HG02970 (cell line): Measurements from ENCODE around the gene MEF2C.
"Not testable (repeated sequence)": the region's sequence is repeated elsewhere in the genome, so short reads cannot be mapped to it uniquely, and the experiment has no call there.

Source experiments
- ATAC-seq: cut with Tn5 transposase; IDR thresholded peaks from one replicate; pipeline ENCODE4 v1.9.1; 2021; ENCODE audit warnings: mild to moderate bottlenecking, moderate library complexity, moderate number of reproducible peaks; ENCODE audit not compliant: unreplicated experiment, low FRiP score

Gene MEF2C

DNA sequence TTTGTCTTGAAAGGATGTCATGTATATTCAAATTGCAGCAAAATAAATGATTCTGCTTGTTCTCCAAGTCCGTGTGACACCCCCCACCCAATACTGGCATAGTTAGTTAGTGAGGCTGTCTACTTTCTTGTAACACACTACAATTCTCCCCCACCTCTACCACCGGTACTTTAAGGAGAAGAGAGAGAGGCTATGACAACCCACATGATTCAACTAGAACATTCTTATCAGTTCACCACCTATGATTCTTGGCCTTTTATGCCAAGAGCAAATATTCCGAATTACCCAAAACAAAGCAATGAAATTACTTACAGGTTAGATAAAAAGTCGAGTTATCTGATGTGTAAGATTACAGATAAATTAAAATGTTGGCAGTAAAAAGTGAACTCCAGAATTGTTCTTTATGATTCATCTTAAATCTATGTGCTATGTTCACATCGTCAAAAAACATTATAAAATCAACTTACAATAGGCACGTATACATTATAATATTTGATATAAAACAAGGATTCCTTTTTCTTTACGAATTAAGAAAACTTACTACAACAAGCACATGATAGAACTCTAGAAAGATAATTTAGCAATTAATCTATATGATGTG lies 14.4 kb downstream of the MEF2C start:
- ATAC-seq, result no peak

DNA sequence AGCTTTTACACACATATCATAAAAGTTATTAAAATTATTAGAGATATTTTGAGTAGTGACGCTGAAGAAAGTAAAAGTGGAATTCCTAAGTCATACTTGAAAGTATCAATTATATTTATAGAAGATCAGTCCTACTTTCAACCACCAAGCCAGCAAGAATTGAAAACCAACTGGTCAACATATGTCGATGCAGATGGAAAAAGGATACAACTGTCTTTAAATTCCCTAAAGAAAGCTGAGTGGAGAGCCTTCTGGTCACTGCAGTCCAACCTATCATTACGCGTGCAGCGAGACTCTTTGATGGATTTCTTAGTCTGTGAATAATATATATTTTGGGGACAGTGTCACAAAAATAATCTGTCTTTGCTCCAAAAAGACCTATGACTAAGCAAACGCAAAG lies 15.3 kb downstream of the MEF2C start:
- no peak for ATAC-seq

DNA sequence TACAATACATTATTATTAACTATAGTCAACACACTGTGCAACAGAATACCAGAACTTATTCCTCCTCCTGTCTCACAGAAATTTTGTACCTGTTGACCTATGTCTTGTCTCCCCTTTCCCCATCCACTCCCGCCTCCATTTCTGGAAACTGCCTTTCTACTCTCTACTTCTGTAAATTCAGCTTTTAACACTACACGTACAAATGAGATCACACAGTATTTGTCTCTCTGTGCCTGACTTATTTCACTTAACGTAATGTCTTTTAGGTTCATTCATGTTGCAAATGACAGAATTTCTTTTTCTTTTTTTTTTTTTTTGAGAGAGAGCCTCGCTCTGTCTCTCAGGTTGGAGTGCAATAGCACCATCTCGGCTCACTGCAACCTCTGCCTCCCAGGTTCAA lies 19.5 kb downstream of the MEF2C start:
- ATAC-seq, result no peak

DNA sequence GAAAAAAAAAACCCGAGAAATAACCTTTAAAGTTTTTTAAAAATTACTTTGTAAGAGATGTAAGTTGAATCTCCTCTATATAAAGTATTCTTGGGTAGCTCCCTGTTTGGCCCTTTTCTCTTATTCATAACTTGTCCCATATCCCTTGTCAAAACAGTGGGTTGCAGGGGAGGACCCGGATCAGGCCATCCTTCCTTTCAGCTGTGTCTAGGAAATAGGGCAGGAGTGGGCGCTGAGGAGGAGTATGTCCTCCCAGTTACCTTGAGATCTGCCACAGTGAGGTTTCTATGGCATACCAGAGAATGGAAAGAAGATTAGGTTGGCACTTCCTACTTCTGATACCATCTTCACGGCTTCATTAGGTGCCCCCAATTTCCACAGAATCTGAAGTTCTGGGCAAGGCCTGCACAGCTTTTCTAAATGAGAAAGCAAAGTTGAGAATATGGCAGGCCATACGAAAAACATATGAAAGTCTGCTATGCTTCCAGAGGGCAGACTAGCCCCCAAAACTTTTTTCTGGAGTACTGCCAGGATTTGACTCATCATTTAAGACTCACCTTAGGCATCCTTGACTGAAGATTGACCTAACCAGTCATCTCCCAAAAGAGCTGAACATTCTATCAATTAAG lies 20.3 kb downstream of the MEF2C start:
- no peak for ATAC-seq

DNA sequence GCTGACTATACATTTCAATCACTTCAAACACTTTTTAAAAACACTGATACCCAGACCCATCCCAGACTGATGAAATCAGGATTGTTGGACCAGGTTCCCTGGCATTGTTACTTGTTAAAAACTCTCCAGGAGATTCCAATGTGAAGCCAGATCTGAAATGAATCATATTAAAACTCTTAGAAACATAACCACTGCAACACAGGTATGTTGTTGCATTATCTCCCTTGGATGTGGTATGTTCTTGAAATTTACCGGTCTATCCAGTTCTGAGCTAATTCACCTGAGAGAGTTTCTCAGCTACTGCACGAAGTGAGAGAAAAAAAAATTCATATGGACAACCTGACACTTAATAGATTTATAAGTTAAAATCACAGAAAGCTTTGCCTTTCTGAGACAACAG lies 21.8 kb downstream of the MEF2C start:
- no peak for ATAC-seq

DNA sequence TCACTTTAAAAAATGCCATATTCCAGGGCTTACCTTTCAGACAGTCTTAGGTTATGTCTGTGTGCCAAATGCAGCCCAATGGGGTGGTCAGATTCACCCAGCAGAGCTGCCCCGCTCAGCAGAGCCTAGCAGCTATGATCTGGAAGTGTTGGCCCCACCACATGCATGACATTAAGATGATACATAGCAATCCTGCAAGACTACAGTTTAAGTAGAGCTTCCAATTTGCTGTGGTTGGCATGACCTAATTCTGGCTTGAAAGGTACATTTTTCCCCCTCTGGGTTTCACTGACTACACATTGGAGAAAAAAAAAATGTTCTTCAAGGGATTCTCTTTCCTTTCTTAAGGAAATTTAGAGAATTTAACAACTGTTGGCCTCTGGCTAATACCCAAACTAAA lies 22.5 kb downstream of the MEF2C start:
- no peak for ATAC-seq

DNA sequence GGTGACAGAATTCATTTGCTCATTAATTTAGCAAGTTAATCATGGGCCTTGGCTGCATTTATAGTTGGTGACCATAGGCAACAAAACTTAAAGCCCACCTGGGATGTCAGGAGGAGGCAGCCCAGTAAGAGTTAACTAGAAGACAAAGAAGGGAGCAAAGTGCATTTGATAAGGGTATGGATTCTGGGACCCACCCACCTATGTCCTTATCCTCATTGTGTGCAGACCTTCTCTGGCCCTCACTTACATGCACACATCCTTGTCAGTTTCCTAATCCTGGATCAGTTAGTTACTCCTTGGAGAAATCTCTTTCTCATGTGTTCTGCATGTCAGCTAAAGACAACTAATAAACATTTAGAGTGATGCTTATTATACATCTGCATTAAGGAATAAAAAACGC lies 24.6 kb downstream of the MEF2C start:
- no peak for ATAC-seq

DNA sequence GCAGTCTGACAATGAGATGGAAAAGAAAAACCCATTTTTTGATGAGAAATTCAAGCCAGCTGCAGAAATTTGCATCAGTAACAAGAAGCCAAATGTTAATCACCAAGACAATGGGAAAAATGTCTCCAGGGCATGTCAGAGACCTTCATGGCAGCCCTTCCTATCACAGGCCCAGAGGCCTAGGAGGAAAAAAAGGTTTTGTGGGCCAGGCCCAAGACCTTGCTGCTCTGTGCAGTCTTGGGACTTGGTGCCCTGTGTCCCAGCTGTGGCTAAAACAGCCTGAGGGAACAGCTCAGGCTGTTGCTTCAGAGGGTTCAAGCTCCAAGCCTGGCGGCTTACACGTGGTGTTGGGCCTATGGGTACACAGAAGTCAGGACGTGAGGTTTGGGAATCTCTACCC lies 26.6 kb downstream of the MEF2C start:
- ATAC-seq, result not testable (repeated sequence)

DNA sequence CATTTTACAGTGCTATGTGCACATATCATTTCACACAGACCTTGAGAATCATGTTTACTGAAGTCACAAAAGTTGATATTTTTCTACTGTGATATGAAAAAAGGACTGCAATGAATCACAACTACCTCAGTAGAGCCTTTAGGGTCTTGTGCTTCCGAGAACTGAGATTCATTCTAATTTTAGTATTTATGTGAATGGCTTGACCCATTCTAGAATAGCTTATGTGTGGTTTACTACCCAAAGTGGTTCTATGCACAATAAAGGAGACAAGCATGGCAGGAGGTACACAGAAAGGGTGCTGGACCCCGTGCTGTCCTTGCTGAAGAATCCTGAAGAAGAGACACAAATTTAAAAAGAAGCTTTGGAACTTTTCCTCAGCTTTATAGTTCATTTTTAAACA lies 28.2 kb downstream of the MEF2C start:
- ATAC-seq, result no peak

DNA sequence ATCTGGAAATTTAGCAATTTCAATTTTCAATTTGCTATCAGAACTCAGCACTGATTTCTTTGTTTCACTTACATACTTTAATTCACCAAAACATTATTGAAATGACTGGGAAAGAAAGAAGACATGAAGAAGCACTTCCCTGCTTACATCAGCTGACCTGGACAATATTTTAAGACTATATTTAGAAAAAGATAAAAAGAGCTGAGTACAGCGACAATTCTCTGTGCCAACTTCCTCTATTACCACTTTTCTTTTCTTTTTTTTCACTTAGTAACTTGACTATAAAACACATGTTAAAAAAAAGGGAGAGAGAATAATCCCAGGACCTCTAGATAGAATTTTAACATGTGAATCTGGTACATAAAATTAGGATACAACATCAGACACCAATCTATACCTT lies 35.6 kb downstream of the MEF2C start:
- ATAC-seq, result no peak

DNA sequence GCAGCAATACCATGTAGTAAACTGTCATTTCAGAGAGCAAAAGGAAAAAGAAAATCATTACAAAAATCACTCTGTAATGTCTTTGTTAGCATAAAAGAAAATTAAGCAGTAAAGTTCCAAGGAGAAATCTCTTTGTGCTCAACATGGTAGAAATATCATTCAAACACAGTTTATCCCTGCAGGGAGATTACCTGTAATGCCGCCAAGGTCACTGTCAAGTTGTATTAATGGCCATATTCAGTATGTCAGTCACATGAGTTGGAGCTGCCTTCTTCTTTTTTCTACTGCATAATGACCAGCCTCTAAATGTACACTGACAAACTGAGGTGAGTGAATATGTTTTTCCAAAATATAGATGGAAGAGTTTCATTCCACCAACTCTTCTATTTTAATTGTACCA lies 36.5 kb downstream of the MEF2C start:
- ATAC-seq, result no peak

DNA sequence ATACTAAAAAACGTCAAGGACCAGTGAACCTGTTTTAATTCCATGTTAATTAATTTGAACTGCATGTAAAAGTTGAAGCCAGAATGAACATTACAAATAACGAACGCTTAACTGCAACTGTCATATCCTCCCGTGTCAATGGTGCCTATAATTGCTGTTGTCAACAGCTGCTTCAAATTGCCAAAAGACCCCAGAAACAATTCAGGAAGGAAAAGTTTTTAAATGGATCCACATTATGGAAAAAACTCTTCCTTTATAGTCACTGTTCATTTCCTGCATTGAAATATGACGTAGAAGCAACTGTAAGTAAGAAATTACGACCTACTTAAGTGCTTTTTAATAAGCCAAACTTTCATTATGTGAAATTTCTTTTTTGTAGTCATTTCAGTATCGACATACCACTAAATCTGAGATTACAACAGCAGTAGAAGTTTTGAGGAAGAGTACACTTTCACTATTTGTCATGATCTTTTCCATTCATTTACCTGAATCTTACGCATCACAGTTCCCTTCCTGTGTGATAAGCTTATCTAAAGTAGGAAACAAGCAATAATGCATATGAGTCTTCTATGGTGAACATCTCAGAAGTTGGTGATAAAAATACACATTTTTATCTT lies 37.8 kb downstream of the MEF2C start:
- no peak for ATAC-seq

DNA sequence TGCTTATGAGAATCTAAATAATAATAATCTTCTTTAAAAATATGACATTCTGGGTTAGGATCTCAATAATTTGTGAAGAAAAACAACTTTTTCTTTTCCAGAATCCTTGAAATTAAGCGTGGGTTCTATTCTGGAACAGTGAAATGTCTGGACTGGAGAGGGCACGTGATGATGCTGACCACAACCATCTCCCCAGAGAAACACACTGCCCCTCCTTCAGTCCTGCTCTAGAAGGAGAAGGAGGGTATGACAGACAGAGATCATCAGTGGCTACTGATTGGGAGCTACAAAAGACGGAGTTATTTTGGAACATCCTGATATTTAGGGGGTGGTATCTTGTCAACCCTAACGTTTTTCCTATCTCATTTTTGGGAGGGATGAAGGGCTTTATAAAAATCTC lies 40.2 kb downstream of the MEF2C start:
- no peak for ATAC-seq

DNA sequence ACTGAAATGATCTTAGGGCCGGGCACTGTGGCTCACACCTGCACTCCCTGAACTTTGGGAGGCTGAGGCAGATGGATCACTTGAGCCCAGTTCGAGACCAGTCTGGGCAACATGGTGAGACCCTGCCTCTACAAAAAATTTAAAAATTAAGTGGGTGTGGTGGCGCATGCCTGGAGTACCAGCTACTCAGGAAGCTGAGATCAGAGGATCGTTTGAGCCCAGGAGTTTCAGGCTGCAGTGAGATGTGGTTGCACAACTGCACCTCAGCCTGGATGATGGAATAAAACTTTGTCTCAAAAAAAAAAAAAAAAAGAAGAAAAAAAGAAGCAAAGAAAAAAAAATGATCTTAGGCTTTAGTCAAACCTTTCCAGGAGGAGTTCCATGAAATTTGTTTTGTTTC lies 41.8 kb downstream of the MEF2C start:
- no peak for ATAC-seq

DNA sequence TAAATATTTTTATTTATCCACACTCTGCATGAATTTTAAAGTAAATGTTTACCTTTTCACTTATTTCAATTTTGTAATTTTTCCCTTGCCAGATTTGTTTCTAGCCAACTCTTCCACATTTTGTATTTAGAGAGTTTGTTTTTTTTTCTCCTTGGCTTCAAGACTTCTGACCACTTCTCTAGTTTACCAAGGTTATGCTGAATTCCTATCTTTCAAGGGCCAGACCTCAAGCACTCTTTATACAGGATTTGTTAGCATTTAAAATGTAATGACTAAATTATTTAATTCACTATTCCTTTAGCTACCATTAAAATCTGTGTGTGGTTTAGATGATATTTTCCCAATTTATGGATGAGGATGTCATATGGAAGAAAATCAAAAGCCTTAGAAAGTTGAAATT lies 42.5 kb downstream of the MEF2C start:
- no peak for ATAC-seq

DNA sequence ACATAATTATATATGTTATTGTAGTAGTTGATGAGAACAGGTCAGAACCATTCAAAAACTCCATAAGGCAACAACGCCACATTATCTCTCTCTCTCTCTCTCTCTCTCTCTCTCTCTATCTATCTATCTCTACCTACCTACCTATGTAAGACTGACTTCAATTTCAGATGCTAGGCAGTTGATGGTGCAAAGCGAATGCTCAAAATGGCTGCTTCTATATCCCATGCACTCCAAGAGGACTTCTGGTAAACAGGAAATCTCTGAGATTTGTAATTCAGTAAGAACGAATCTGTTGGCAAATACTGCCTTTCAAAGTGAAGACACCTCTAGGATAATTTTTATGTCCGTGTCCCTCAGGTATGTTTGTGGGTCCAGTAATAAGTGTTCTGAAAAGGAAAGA lies 43.7 kb downstream of the MEF2C start:
- no peak for ATAC-seq

DNA sequence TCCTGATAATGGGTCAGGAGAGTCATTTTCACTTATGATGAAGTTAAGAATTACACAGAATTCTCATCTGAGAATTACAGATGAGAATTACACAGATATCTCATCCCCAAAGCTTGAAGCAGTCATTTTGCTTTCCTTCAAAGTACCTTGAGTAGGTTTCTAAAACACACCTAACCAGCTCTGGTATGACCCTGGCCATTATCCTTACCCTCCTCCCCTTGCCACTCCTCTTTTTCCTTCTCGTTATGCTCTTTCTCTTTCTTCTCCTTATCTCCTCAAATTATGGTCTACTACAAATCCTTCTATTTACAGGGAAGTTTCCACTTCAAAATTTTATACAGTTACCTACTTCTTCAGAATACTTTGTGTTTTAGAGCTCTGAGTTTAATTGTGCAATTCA lies 44.5 kb downstream of the MEF2C start:
- ATAC-seq, result no peak

DNA sequence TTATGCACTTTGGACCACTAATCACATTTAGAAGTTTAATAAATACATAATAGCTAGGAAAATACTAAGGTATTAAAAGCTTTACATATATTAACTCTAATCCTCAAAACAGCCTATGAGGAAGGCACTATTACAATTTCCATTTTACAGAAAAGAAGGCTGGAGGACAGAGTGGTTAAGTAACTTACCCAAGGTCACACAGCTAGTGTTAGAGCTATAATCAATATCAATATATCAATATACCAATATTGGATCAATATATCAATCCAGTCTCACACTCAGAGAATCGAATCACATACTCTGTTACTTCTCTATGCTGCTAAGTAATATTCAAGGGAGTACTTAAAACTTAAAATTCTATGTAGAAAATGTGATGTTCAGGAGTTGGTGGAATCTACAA lies 45.2 kb downstream of the MEF2C start:
- no peak for ATAC-seq

DNA sequence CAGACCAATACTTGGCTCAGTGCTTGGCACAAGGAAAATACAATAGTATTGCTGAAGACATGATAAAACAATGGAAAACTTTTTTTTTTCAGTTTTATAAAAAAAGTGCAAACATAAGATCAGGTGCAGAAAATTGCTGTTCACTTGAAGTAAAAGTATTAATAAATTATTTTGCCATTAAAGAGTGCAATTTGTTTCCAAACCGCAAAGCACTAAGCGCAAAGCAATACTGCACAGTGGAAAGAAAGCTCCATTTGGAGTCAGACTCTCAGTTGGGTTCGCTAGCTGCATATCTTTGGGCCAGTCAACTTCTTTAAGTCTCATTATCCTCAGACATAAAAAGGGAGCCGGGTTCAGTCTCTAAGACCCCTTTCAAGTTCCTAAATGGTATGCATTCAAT lies 45.8 kb downstream of the MEF2C start:
- ATAC-seq, result no peak

DNA sequence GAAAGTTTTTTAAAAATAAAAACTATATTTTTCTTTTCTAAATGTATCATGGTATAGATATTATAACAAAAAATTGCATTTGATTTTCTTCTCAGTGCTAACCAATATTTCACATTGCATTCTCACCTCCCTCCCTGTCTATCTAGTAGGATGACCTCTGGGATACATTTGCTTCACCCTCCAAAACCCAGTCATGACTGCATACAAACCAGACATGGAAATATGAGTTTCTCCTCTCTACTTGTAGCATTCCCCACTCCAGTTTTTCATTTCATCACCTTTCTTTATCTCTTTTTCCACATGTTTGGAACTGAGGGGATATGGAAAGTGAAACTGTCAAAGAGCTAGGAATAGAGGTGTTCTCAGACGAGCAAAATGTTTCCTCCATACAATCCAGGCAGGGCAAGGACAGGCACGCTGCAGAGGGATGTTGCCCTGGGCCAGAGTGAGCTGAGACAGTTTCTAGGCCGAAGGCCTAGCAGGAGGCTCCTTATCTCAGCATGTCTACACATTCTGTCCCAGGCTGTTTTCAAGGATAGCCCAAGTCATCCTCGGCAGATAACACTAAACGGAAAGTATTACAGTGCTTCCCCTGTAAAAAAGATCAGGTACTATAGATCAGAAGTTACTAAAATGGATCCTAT lies 46.7 kb downstream of the MEF2C start:
- no peak for ATAC-seq

DNA sequence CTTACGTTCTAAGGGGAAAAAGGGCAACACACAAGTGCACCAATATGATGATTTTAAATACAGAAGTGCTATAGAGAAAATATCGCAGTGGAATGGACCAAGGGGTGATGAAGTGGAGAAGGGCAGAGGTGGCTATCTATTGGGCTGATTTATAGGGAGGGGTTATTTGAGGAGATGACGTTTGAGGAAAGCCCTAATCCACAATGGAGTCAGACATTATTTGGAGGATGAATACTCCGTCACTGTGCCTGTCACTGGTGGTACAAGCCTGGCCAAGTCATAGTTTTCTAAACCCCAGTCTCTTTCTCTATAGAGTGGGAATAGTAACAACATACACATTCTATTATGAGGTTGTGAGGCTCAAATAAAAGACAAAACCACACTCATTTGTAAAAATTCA lies 48.5 kb downstream of the MEF2C start:
- ATAC-seq, result no peak

DNA sequence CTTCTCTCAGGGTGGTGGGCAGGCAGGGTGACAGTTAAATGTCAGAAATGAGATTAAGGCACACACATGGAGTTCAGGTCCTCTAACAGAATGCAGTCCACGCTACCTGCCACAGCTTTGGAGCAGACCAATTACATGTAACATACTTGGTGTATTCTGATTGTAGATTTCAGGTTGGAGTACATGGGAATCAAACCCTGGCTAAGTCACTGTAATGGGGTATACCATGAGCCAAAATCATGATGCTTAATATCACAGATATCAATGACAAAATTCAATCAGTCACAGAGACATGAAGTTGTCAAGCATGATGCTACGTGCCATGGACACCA lies 48.9 kb downstream of the MEF2C start:
- no peak for ATAC-seq
